ENCODE results near the gene ACSM3.

Gene ACSM3

GRCh38 chr16:20768818-20769217 is 5.0 kb downstream of the ACSM3 start:
- Histone ChIP-seq H3K27ac (ENCODE audit: low read depth in 2 of 2, low read length in 2 of 2) (no peak overlapping the region), H3K36me3 (ENCODE audit: control insufficient read depth in 2 of 2, insufficient read depth in 2 of 2, low read length in 2 of 2) (no peaks in the 10 kb centered on the region), H3K27me3 (ENCODE audit: control insufficient read depth in 2 of 2, insufficient read depth in 2 of 2, low read length in 2 of 2) (no peaks in the 10 kb centered on the region), H3K4me3 (ENCODE audit: low read length in 2 of 2) (no peak overlapping the region), H3K4me1 (ENCODE audit: control insufficient read depth in 2 of 2, insufficient read depth in 2 of 2, low read length in 2 of 2) (peaks cover 7 to 12% of the 10 kb centered on the region in 2 donors), H3K9ac (ENCODE audit: low read depth in 1 of 2, low read length in 2 of 2) (no peak overlapping the region), H3K9me3 (ENCODE audit: control insufficient read depth in 2 of 2, low read length in 2 of 2) (no peaks in the 10 kb centered on the region)

GRCh38 chr16:20773679-20774078 is 9.9 kb downstream of the ACSM3 start:
- Histone ChIP-seq H3K4me3 (ENCODE audit: low read length in 2 of 2) (no peak overlapping the region), H3K27ac (ENCODE audit: low read depth in 2 of 2, low read length in 2 of 2) (no peak overlapping the region), H3K36me3 (ENCODE audit: control insufficient read depth in 2 of 2, insufficient read depth in 2 of 2, low read length in 2 of 2) (peaks cover 0 to 14% of the 10 kb centered on the region in 2 donors), H3K9ac (ENCODE audit: low read depth in 1 of 2, low read length in 2 of 2) (no peak overlapping the region), H3K9me3 (ENCODE audit: control insufficient read depth in 2 of 2, low read length in 2 of 2) (no peaks in the 10 kb centered on the region), H3K4me1 (ENCODE audit: control insufficient read depth in 2 of 2, insufficient read depth in 2 of 2, low read length in 2 of 2) (no peaks in the 10 kb centered on the region), H3K27me3 (ENCODE audit: control insufficient read depth in 2 of 2, insufficient read depth in 2 of 2, low read length in 2 of 2) (no peaks in the 10 kb centered on the region)

GRCh38 chr16:20774703-20775362 is 11.0 kb downstream of the ACSM3 start:
- Histone ChIP-seq H3K27ac (ENCODE audit: low read depth in 2 of 2, low read length in 2 of 2) (no peak overlapping the region), H3K36me3 (ENCODE audit: control insufficient read depth in 2 of 2, insufficient read depth in 2 of 2, low read length in 2 of 2) (peaks cover 0 to 14% of the 10 kb centered on the region in 2 donors), H3K9me3 (ENCODE audit: control insufficient read depth in 2 of 2, low read length in 2 of 2) (no peaks in the 10 kb centered on the region), H3K27me3 (ENCODE audit: control insufficient read depth in 2 of 2, insufficient read depth in 2 of 2, low read length in 2 of 2) (no peaks in the 10 kb centered on the region), H3K9ac (ENCODE audit: low read depth in 1 of 2, low read length in 2 of 2) (no peak overlapping the region), H3K4me1 (ENCODE audit: control insufficient read depth in 2 of 2, insufficient read depth in 2 of 2, low read length in 2 of 2) (no peaks in the 10 kb centered on the region), H3K4me3 (ENCODE audit: low read length in 2 of 2) (no peak overlapping the region)

GRCh38 chr16:20781697-20782096 is 17.9 kb downstream of the ACSM3 start:
- Histone ChIP-seq H3K9ac (ENCODE audit: low read depth in 1 of 2, low read length in 2 of 2) (no peak overlapping the region), H3K9me3 (ENCODE audit: control insufficient read depth in 2 of 2, low read length in 2 of 2) (no peaks in the 10 kb centered on the region), H3K36me3 (ENCODE audit: control insufficient read depth in 2 of 2, insufficient read depth in 2 of 2, low read length in 2 of 2) (peaks cover 10 to 28% of the 10 kb centered on the region in 2 donors), H3K4me1 (ENCODE audit: control insufficient read depth in 2 of 2, insufficient read depth in 2 of 2, low read length in 2 of 2) (no peaks in the 10 kb centered on the region), H3K4me3 (ENCODE audit: low read length in 2 of 2) (no peak overlapping the region), H3K27ac (ENCODE audit: low read depth in 2 of 2, low read length in 2 of 2) (no peak overlapping the region), H3K27me3 (ENCODE audit: control insufficient read depth in 2 of 2, insufficient read depth in 2 of 2, low read length in 2 of 2) (no peaks in the 10 kb centered on the region)

- Histone ChIP-seq H3K9ac (ENCODE audit: low read depth in 1 of 2, low read length in 2 of 2) (no peak overlapping the region), H3K9me3 (ENCODE audit: control insufficient read depth in 2 of 2, low read length in 2 of 2) (no peaks in the 10 kb centered on the region), H3K36me3 (ENCODE audit: control insufficient read depth in 2 of 2, insufficient read depth in 2 of 2, low read length in 2 of 2) (peaks cover 10 to 23% of the 10 kb centered on the region in 2 donors), H3K4me3 (ENCODE audit: low read length in 2 of 2) (no peak overlapping the region), H3K27ac (ENCODE audit: low read depth in 2 of 2, low read length in 2 of 2) (no peak overlapping the region), H3K27me3 (ENCODE audit: control insufficient read depth in 2 of 2, insufficient read depth in 2 of 2, low read length in 2 of 2) (no peaks in the 10 kb centered on the region), H3K4me1 (ENCODE audit: control insufficient read depth in 2 of 2, insufficient read depth in 2 of 2, low read length in 2 of 2) (no peaks in the 10 kb centered on the region)
Measured at GRCh38 chr16:20782470-20782869, 18.7 kb downstream of the ACSM3 start.

- H3K36me3 ChIP-seq (ENCODE audit: control insufficient read depth in 2 of 2, insufficient read depth in 2 of 2, low read length in 2 of 2), result peaks cover 10 to 17% of the 10 kb centered on the region in 2 donors
- H3K4me3 ChIP-seq (ENCODE audit: low read length in 2 of 2), result no peak overlapping the region
- H3K27ac ChIP-seq (ENCODE audit: low read depth in 2 of 2, low read length in 2 of 2), result no peak overlapping the region
Measured at GRCh38 chr16:20784204-20784603, 20.4 kb downstream of the ACSM3 start.

GRCh38 chr16:20789130-20789529 is 25.3 kb downstream of the ACSM3 start:
- Histone ChIP-seq H3K9ac (ENCODE audit: low read depth in 1 of 2, low read length in 2 of 2) (no peak overlapping the region), H3K27ac (ENCODE audit: low read depth in 2 of 2, low read length in 2 of 2) (no peak overlapping the region), H3K36me3 (ENCODE audit: control insufficient read depth in 2 of 2, insufficient read depth in 2 of 2, low read length in 2 of 2) (peaks cover 0 to 9% of the 10 kb centered on the region in 2 donors), H3K27me3 (ENCODE audit: control insufficient read depth in 2 of 2, insufficient read depth in 2 of 2, low read length in 2 of 2) (no peaks in the 10 kb centered on the region), H3K4me1 (ENCODE audit: control insufficient read depth in 2 of 2, insufficient read depth in 2 of 2, low read length in 2 of 2) (no peaks in the 10 kb centered on the region), H3K4me3 (ENCODE audit: low read length in 2 of 2) (no peak overlapping the region), H3K9me3 (ENCODE audit: control insufficient read depth in 2 of 2, low read length in 2 of 2) (no peaks in the 10 kb centered on the region)

More at GRCh38 chr16:20784204-20784603, 20.4 kb downstream of the ACSM3 start:
- Histone ChIP-seq H3K27me3 (ENCODE audit: control insufficient read depth in 2 of 2, insufficient read depth in 2 of 2, low read length in 2 of 2) (no peaks in the 10 kb centered on the region), H3K4me1 (ENCODE audit: control insufficient read depth in 2 of 2, insufficient read depth in 2 of 2, low read length in 2 of 2) (no peaks in the 10 kb centered on the region), H3K9me3 (ENCODE audit: control insufficient read depth in 2 of 2, low read length in 2 of 2) (no peaks in the 10 kb centered on the region), H3K9ac (ENCODE audit: low read depth in 1 of 2, low read length in 2 of 2) (no peak overlapping the region)

GRCh38 chr16:20791923-20792612 is 28.3 kb downstream of the ACSM3 start:
- H3K9ac ChIP-seq (ENCODE audit: low read depth in 1 of 2, low read length in 2 of 2), result no peak overlapping the region
- no peak overlapping the region for H3K4me3 ChIP-seq (ENCODE audit: low read length in 2 of 2)
- no peak overlapping the region for H3K27ac ChIP-seq (ENCODE audit: low read depth in 2 of 2, low read length in 2 of 2)
- peaks cover 2 to 12% of the 10 kb centered on the region in 2 donors for H3K36me3 ChIP-seq (ENCODE audit: control insufficient read depth in 2 of 2, insufficient read depth in 2 of 2, low read length in 2 of 2)
- H3K4me1 ChIP-seq (ENCODE audit: control insufficient read depth in 2 of 2, insufficient read depth in 2 of 2, low read length in 2 of 2), result no peaks in the 10 kb centered on the region
- H3K9me3 ChIP-seq (ENCODE audit: control insufficient read depth in 2 of 2, low read length in 2 of 2), result no peaks in the 10 kb centered on the region
- H3K27me3 ChIP-seq (ENCODE audit: control insufficient read depth in 2 of 2, insufficient read depth in 2 of 2, low read length in 2 of 2), result no peaks in the 10 kb centered on the region

GRCh38 chr16:20798364-20798763 is 34.5 kb downstream of the ACSM3 start:
- no peak overlapping the region for H3K9ac ChIP-seq (ENCODE audit: low read depth in 1 of 2, low read length in 2 of 2)
- no peak overlapping the region for H3K27ac ChIP-seq (ENCODE audit: low read depth in 2 of 2, low read length in 2 of 2)
- no peaks in the 10 kb centered on the region for H3K9me3 ChIP-seq (ENCODE audit: control insufficient read depth in 2 of 2, low read length in 2 of 2)
- H3K27me3 ChIP-seq (ENCODE audit: control insufficient read depth in 2 of 2, insufficient read depth in 2 of 2, low read length in 2 of 2), result no peaks in the 10 kb centered on the region
- no peak overlapping the region for H3K4me3 ChIP-seq (ENCODE audit: low read length in 2 of 2)
- no peaks in the 10 kb centered on the region for H3K4me1 ChIP-seq (ENCODE audit: control insufficient read depth in 2 of 2, insufficient read depth in 2 of 2, low read length in 2 of 2)
- peaks cover 14 to 18% of the 10 kb centered on the region in 2 donors for H3K36me3 ChIP-seq (ENCODE audit: control insufficient read depth in 2 of 2, insufficient read depth in 2 of 2, low read length in 2 of 2)

GRCh38 chr16:20799599-20799998 is 35.8 kb downstream of the ACSM3 start:
- H3K4me1 ChIP-seq (ENCODE audit: control insufficient read depth in 2 of 2, insufficient read depth in 2 of 2, low read length in 2 of 2), result no peaks in the 10 kb centered on the region

More at GRCh38 chr16:20799599-20799998, 35.8 kb downstream of the ACSM3 start:
- Histone ChIP-seq H3K9ac (ENCODE audit: low read depth in 1 of 2, low read length in 2 of 2) (no peak overlapping the region), H3K4me3 (ENCODE audit: low read length in 2 of 2) (no peak overlapping the region), H3K27ac (ENCODE audit: low read depth in 2 of 2, low read length in 2 of 2) (no peak overlapping the region), H3K9me3 (ENCODE audit: control insufficient read depth in 2 of 2, low read length in 2 of 2) (no peaks in the 10 kb centered on the region), H3K27me3 (ENCODE audit: control insufficient read depth in 2 of 2, insufficient read depth in 2 of 2, low read length in 2 of 2) (no peaks in the 10 kb centered on the region), H3K36me3 (ENCODE audit: control insufficient read depth in 2 of 2, insufficient read depth in 2 of 2, low read length in 2 of 2) (peaks cover 12 to 14% of the 10 kb centered on the region in 2 donors)
